GM12892 (cell line): Measurements from ENCODE around the gene DTYMK.

ENCODE experiments used
- POLR2A ChIP-seq: IDR thresholded peaks from 2 replicates; pipeline ENCODE4 v1.6.1; 2011; ENCODE audit warnings: low read depth, low read length, control low read depth
- POLR2AphosphoS5 ChIP-seq: IDR thresholded peaks from 2 replicates; pipeline ENCODE4 v1.6.1; 2011; ENCODE audit warnings: low read depth, low read length, control low read depth
- TAF1 ChIP-seq: IDR thresholded peaks from 2 replicates; pipeline ENCODE4 v1.6.1; 2011; ENCODE audit warnings: low read depth, mild to moderate bottlenecking, control low read depth, low read length, borderline replicate concordance

GRCh38 chr2:241701399-241702154 lies 15.0 kb upstream of the DTYMK start, which contains the start of gene ING5:
- TF ChIP-seq POLR2A (peak; percentile 84), TAF1 (no peak; the same call in 1 of the 2 replicates), POLR2AphosphoS5 (peak; percentile 89)
